ENCODE data around the gene C1orf226. TPM values are rescaled to one million over a fixed set of nuclear protein-coding genes. Genes with fewer than 3 reads are reported as not detected.
"Not testable (repeated sequence)": the region's sequence is repeated elsewhere in the genome, so short reads cannot be mapped to it uniquely, and the experiment has no call there.

Gene C1orf226
- total and polyA plus RNA-seq, 10 of the 15 experiments (the other 5 are each of a cell fraction or from before 2014, with no cell fraction given): not detected

DNA sequence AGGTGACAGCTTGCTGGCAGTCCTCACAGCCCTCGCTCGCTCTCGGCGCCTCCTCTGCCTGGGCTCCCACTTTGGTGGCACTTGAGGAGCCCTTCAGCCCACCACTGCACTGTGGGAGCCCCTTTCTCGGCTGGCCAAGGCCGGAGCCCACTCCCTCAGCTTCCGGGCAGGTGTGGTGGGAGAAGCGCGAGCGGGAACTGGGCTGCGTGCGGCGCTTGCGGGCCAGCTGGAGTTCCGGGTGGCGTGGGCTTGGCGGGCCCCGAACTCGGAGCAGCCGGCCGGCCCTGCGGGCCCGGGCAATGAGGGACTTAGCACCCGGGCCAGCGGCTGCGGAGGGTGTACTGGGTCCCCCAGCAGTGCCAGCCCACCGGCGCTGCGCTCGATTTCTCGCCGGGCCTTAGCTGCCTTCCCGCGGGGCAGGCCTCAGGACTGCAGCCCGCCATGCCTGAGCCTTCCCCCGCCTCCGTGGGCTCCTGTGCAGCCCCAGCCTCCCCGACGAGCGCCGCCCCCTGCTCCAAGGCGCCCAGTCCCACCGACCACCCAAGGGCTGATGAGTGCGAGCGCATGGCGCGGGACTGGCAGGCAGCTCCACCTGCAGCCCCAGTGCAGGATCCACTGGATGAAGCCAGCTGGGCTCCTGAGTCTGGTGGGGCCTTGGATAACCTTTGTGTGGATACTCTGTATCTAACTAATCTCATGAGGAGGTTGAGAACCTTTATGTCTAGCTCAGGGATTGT is 51.6 kb downstream of the C1orf226 start:
- H3K9ac ChIP-seq (ENCODE audit: control insufficient read depth, insufficient read depth, low read length); H3K4me2 ChIP-seq (ENCODE audit: control insufficient read depth, insufficient read depth); H3K9me3 ChIP-seq (replicated peaks; ENCODE audit: control insufficient read depth, insufficient read depth, low read length); H3K79me2 ChIP-seq (ENCODE audit: control insufficient read depth, insufficient read depth, low read length); RAD21 ChIA-PET (ENCODE audit: unreplicated experiment); in situ Hi-C loops (cut with MboI); H3K36me3 ChIP-seq (ENCODE audit: control insufficient read depth in 2 of 2, insufficient read depth in 2 of 2, low read length in 1 of 2); H3K4me3 ChIP-seq; CTCF ChIA-PET; H3K27ac ChIP-seq (ENCODE audit: control insufficient read depth, insufficient read depth); BruUV-seq (replicated peaks); H2AFZ ChIP-seq (ENCODE audit: control insufficient read depth, low read depth, low read length); POLR2A ChIA-PET; intact Hi-C loops (cut with micrococcal nuclease; ENCODE audit: unreplicated experiment); H3K4me1 ChIP-seq (ENCODE audit: control insufficient read depth, insufficient read depth, low read length); ATAC-seq; DNase-seq (ENCODE audit: low read depth, low spot score); FAIRE-seq; H4K20me1 ChIP-seq (ENCODE audit: control insufficient read depth, insufficient read depth); SMC1A ChIA-PET (ENCODE audit: uncharacterized antibody, unreplicated experiment); H3K27me3 ChIP-seq (replicated peaks in 1 of 2; ENCODE audit: control insufficient read depth in 2 of 2, insufficient read depth in 2 of 2, low read length in 1 of 2): not testable (repeated sequence)
- 69% methylated on average over 35 of the region's 47 CpGs for WGBS (ENCODE audit: insufficient coverage, insufficient replicate concordance, low lambda C conversion rate, missing lambda C conversion rate)

MicroRNA genes within 50 kb of the gene (microRNA counts, 767-probe panel; counts per million panel counts)
- microRNA hsa-miR-556-3p (55.3 counts per million), microRNA hsa-miR-556-5p (55.3 counts per million)

Small RNA genes lying within 50 kb of the gene (microRNA-seq; reads per million reads assigned to microRNA genes)
- gene MIR556: 0.75 reads per million

Small RNA genes lying within 50 kb of the gene (small RNA-seq; reads per million reads assigned to genes)
- gene MIR556 (not detected), gene RNA5SP61 (not detected)

Other genes with a start within 250 kb of the C1orf226 start
- not detected in 2 replicates for gene SPATA46, start 4.9 kb upstream of the C1orf226 start, total RNA-seq (2014; rRNA removed)
- gene SPATA46, start 4.9 kb upstream of the C1orf226 start, total RNA-seq (2014; rRNA removed; fragmentation: Illumina TruSeq; extraction: Trizol): not detected in 2 replicates
- gene SPATA46, start 4.9 kb upstream of the C1orf226 start, total RNA-seq (2021): not detected in 2 replicates
- gene SPATA46, start 4.9 kb upstream of the C1orf226 start, polyA plus RNA-seq (2011; rRNA removed): not detected in 2 replicates
- gene SPATA46, start 4.9 kb upstream of the C1orf226 start, polyA plus RNA-seq (2014; fragmentation: Illumina TruSeq; extraction: Trizol): not detected in 2 replicates
- gene SPATA46, start 4.9 kb upstream of the C1orf226 start, polyA plus RNA-seq (2014; fragmentation: Nextera tagmentation; extraction: Ambion mirVana): not detected
- not detected in 2 replicates for gene SPATA46, start 4.9 kb upstream of the C1orf226 start, polyA plus RNA-seq (2014; rRNA removed)
- gene SPATA46, start 4.9 kb upstream of the C1orf226 start, polyA plus RNA-seq (2016; fragmentation: Nextera tagmentation; extraction: Ambion mirVana): not detected
- not detected in 2 replicates for gene SH2D1B, start 30.4 kb downstream of the C1orf226 start, total RNA-seq (2014; rRNA removed)
- gene SH2D1B, start 30.4 kb downstream of the C1orf226 start, total RNA-seq (2014; rRNA removed; fragmentation: Illumina TruSeq; extraction: Trizol): not detected in 2 replicates
- not detected in 2 replicates for gene SH2D1B, start 30.4 kb downstream of the C1orf226 start, total RNA-seq (2021)
- gene SH2D1B, start 30.4 kb downstream of the C1orf226 start, polyA plus RNA-seq (2011; rRNA removed): 0.18 and 0.20 TPM in 2 replicates
- 0.08 TPM in 1 of 2 replicates, not detected in the other for gene SH2D1B, start 30.4 kb downstream of the C1orf226 start, polyA plus RNA-seq (2014; fragmentation: Illumina TruSeq; extraction: Trizol)
- gene SH2D1B, start 30.4 kb downstream of the C1orf226 start, polyA plus RNA-seq (2014; fragmentation: Nextera tagmentation; extraction: Ambion mirVana): not detected
- not detected in 2 replicates for gene SH2D1B, start 30.4 kb downstream of the C1orf226 start, polyA plus RNA-seq (2014; rRNA removed)
- gene SH2D1B, start 30.4 kb downstream of the C1orf226 start, polyA plus RNA-seq (2016; fragmentation: Nextera tagmentation; extraction: Ambion mirVana): not detected
- gene UHMK1, start 116.1 kb downstream of the C1orf226 start, total RNA-seq (2014; rRNA removed): 37.2 and 48.3 TPM in 2 replicates
- 42.4 and 43.3 TPM in 2 replicates for gene UHMK1, start 116.1 kb downstream of the C1orf226 start, total RNA-seq (2014; rRNA removed; fragmentation: Illumina TruSeq; extraction: Trizol)
- 30.3 and 31.8 TPM in 2 replicates for gene UHMK1, start 116.1 kb downstream of the C1orf226 start, total RNA-seq (2021)
- 52.7 and 83.5 TPM in 2 replicates for gene UHMK1, start 116.1 kb downstream of the C1orf226 start, polyA plus RNA-seq (2011; rRNA removed)
- gene UHMK1, start 116.1 kb downstream of the C1orf226 start, polyA plus RNA-seq (2014; fragmentation: Illumina TruSeq; extraction: Trizol): 28.2 and 36.4 TPM in 2 replicates
- 10 to 100 TPM in 1 of 2 experiments, 1 to 10 TPM in 1; 5.7 to 12.9 TPM for gene UHMK1, start 116.1 kb downstream of the C1orf226 start, polyA plus RNA-seq (2014; fragmentation: Nextera tagmentation; extraction: Ambion mirVana)
- gene UHMK1, start 116.1 kb downstream of the C1orf226 start, polyA plus RNA-seq (2014; rRNA removed): 16.4 and 18.9 TPM in 2 replicates
- gene UHMK1, start 116.1 kb downstream of the C1orf226 start, polyA plus RNA-seq (2016; fragmentation: Nextera tagmentation; extraction: Ambion mirVana): 10 to 100 TPM; 20.0 to 28.4 TPM
- gene UAP1, start 180.0 kb downstream of the C1orf226 start, total RNA-seq (2014; rRNA removed): 32.5 and 41.1 TPM in 2 replicates
- 39.8 and 42.0 TPM in 2 replicates for gene UAP1, start 180.0 kb downstream of the C1orf226 start, total RNA-seq (2014; rRNA removed; fragmentation: Illumina TruSeq; extraction: Trizol)
- gene UAP1, start 180.0 kb downstream of the C1orf226 start, total RNA-seq (2021): 29.0 and 30.2 TPM in 2 replicates
- 19.9 and 31.2 TPM in 2 replicates for gene UAP1, start 180.0 kb downstream of the C1orf226 start, polyA plus RNA-seq (2011; rRNA removed)
- 32.3 and 35.2 TPM in 2 replicates for gene UAP1, start 180.0 kb downstream of the C1orf226 start, polyA plus RNA-seq (2014; fragmentation: Illumina TruSeq; extraction: Trizol)
- gene UAP1, start 180.0 kb downstream of the C1orf226 start, polyA plus RNA-seq (2014; fragmentation: Nextera tagmentation; extraction: Ambion mirVana): 10 to 100 TPM; 19.2 to 20.8 TPM
- 20.9 and 26.0 TPM in 2 replicates for gene UAP1, start 180.0 kb downstream of the C1orf226 start, polyA plus RNA-seq (2014; rRNA removed)
- gene UAP1, start 180.0 kb downstream of the C1orf226 start, polyA plus RNA-seq (2016; fragmentation: Nextera tagmentation; extraction: Ambion mirVana): 10 to 100 TPM; 40.2 to 43.0 TPM